Measurements from ENCODE around the gene DDX56. TPM values are rescaled to one million over a fixed set of nuclear protein-coding genes. Genes with fewer than 3 reads are reported as not detected.
A peak's percentile ranks its signal among the peaks of the same experiment; 100 is the strongest.

DDX56 gene
- total and polyA plus RNA-seq, 2 of the 13 experiments (the other 11 are each of a cell fraction or from before 2014, with no cell fraction given) = 82.6 to 120 TPM

DNA sequence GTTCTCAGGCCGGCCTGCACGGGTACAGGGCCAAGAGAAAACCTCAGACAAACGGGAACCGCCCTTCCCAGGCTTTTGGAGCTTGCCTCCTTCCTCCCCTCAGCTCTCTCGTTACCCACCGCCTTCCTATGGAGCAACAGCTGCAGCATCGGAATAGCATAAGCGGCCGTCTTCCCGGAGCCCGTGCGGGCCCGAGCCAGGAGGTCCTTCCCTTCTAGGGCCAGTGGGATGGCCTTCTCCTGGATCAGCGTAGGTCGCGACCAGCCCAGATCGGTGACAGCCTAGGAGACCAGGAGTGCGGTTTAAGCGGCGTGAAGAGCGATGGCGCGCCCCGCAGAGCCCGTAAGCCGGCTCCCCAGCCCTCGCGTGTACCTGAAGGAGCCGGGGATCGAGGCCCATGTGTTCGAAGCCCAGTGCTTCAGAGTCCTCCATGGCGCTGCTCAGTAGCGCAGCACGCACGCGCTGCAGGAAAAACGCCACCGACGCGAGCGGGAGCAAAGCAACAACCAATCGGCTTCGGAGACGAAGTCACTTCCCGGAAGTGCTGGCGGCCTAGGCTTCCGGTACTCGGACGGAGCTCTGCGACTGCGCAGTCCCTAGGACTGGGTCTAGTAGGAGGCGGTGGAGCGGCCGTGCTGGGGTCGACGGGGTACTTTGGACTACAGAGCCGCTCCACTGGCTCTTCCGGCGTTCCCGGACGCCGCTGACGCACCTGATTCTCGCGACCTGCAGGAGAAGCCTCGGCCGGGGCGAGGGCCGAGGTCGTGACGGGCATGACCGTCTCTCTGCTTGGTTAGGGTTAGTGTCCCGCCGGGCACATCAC lies at the start of gene DDX56 (continued):
- TF ChIP-seq ZSCAN25 (CRISPR knock-in tag; IDR thresholded peaks at IDR 0.05) = peak; percentile 55; the same call in 1 of the 2 replicates
- no peak for TF ChIP-seq PCBP1 (IDR thresholded peaks at IDR 0.05; ENCODE audit: borderline replicate concordance, low read depth, low read length)
- TF ChIP-seq ZNF282 (IDR thresholded peaks at IDR 0.05; ENCODE audit: partially characterized antibody) = no peak
- peak; percentile 76 for TF ChIP-seq JUN (CRISPR knock-in tag; IDR thresholded peaks at IDR 0.05)
- TF ChIP-seq ZNF12 (CRISPR knock-in tag; IDR thresholded peaks at IDR 0.05) = peak; percentile 50; the same call in 1 of the 2 replicates
- TF ChIP-seq ZNF431 (CRISPR knock-in tag; IDR thresholded peaks at IDR 0.05; ENCODE audit: borderline replicate concordance, low read depth) = no peak; the same call in 1 of the 2 replicates
- peak; percentile 95 for TF ChIP-seq HES4 (CRISPR knock-in tag; IDR thresholded peaks at IDR 0.05; ENCODE audit: borderline replicate concordance)
- peak; percentile 98 for TF ChIP-seq ZNF232 (CRISPR knock-in tag; IDR thresholded peaks at IDR 0.05; ENCODE audit: borderline replicate concordance)
- TF ChIP-seq, protein P1, sequence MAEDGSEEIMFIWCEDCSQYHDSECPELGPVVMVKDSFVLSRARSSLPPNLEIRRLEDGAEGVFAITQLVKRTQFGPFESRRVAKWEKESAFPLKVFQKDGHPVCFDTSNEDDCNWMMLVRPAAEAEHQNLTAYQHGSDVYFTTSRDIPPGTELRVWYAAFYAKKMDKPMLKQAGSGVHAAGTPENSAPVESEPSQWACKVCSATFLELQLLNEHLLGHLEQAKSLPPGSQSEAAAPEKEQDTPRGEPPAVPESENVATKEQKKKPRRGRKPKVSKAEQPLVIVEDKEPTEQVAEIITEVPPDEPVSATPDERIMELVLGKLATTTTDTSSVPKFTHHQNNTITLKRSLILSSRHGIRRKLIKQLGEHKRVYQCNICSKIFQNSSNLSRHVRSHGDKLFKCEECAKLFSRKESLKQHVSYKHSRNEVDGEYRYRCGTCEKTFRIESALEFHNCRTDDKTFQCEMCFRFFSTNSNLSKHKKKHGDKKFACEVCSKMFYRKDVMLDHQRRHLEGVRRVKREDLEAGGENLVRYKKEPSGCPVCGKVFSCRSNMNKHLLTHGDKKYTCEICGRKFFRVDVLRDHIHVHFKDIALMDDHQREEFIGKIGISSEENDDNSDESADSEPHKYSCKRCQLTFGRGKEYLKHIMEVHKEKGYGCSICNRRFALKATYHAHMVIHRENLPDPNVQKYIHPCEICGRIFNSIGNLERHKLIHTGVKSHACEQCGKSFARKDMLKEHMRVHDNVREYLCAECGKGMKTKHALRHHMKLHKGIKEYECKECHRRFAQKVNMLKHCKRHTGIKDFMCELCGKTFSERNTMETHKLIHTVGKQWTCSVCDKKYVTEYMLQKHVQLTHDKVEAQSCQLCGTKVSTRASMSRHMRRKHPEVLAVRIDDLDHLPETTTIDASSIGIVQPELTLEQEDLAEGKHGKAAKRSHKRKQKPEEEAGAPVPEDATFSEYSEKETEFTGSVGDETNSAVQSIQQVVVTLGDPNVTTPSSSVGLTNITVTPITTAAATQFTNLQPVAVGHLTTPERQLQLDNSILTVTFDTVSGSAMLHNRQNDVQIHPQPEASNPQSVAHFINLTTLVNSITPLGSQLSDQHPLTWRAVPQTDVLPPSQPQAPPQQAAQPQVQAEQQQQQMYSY (CRISPR knock-in tag; IDR thresholded peaks at IDR 0.05) = peak; percentile 64
- TF ChIP-seq TBX2 (CRISPR knock-in tag; IDR thresholded peaks at IDR 0.05; ENCODE audit: borderline replicate concordance) = peak; percentile 85
- 0 out of 2 replicates have a peak, but pooled peaks have one; percentile 83 for TF ChIP-seq ZNF569 (CRISPR knock-in tag; IDR thresholded peaks at IDR 0.05; ENCODE audit: borderline replicate concordance)
- TF ChIP-seq GATAD1 (CRISPR knock-in tag; IDR thresholded peaks at IDR 0.05) = peak; percentile 96
- TF ChIP-seq ZNF605 (CRISPR knock-in tag; IDR thresholded peaks at IDR 0.05) = peak; percentile 89
- peak; percentile 87; the same call in 1 of the 2 replicates for TF ChIP-seq ZFP41 (CRISPR knock-in tag; IDR thresholded peaks at IDR 0.05; ENCODE audit: borderline replicate concordance)
- TF ChIP-seq HIVEP1 (CRISPR knock-in tag; IDR thresholded peaks at IDR 0.05) = peak; percentile 81
- 0 out of 2 replicates have a peak, but pooled peaks have one; percentile 6 for TF ChIP-seq SIN3B (IDR thresholded peaks at IDR 0.05; ENCODE audit: low read length)
- TF ChIP-seq RBFOX2 (IDR thresholded peaks at IDR 0.05; ENCODE audit: low read depth, low read length) = peak; percentile 95
- TF ChIP-seq, protein P2, sequence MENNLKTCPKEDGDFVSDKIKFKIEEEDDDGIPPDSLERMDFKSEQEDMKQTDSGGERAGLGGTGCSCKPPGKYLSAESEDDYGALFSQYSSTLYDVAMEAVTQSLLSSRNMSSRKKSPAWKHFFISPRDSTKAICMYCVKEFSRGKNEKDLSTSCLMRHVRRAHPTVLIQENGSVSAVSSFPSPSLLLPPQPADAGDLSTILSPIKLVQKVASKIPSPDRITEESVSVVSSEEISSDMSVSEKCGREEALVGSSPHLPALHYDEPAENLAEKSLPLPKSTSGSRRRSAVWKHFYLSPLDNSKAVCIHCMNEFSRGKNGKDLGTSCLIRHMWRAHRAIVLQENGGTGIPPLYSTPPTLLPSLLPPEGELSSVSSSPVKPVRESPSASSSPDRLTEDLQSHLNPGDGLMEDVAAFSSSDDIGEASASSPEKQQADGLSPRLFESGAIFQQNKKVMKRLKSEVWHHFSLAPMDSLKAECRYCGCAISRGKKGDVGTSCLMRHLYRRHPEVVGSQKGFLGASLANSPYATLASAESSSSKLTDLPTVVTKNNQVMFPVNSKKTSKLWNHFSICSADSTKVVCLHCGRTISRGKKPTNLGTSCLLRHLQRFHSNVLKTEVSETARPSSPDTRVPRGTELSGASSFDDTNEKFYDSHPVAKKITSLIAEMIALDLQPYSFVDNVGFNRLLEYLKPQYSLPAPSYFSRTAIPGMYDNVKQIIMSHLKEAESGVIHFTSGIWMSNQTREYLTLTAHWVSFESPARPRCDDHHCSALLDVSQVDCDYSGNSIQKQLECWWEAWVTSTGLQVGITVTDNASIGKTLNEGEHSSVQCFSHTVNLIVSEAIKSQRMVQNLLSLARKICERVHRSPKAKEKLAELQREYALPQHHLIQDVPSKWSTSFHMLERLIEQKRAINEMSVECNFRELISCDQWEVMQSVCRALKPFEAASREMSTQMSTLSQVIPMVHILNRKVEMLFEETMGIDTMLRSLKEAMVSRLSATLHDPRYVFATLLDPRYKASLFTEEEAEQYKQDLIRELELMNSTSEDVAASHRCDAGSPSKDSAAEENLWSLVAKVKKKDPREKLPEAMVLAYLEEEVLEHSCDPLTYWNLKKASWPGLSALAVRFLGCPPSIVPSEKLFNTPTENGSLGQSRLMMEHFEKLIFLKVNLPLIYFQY (CRISPR knock-in tag; IDR thresholded peaks at IDR 0.05; ENCODE audit: borderline replicate concordance) = peak; percentile 65; the same call in 1 of the 2 replicates
- TF ChIP-seq, protein P3, sequence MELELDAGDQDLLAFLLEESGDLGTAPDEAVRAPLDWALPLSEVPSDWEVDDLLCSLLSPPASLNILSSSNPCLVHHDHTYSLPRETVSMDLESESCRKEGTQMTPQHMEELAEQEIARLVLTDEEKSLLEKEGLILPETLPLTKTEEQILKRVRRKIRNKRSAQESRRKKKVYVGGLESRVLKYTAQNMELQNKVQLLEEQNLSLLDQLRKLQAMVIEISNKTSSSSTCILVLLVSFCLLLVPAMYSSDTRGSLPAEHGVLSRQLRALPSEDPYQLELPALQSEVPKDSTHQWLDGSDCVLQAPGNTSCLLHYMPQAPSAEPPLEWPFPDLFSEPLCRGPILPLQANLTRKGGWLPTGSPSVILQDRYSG (CRISPR knock-in tag; IDR thresholded peaks at IDR 0.05) = peak; percentile 93; the same call in 1 of the 2 replicates
- no peak for TF ChIP-seq ATAD3A (CRISPR knock-in tag; IDR thresholded peaks at IDR 0.05)
- 0 out of 4 replicates have a peak, but pooled peaks of 1 of the 2 experiments have one; percentile 0 for TF ChIP-seq MAFK (conservative IDR thresholded peaks at IDR 0.05 in 1 of 2, IDR thresholded peaks at IDR 0.05 in 1 of 2; ENCODE audit: low read length in 2 of 2)

Measured in HepG2 (cell line).